NCI-H1694 (cell line): ENCODE results near the gene NR1H2.
"Not testable (repeated sequence)": the region's sequence is repeated elsewhere in the genome, so short reads cannot be mapped to it uniquely, and the experiment has no call there.

ENCODE experiments used
- DNase-seq: peaks from one replicate; lab custom pipeline; 2025; lab: John Stamatoyannopoulos, UW

The NR1H2 gene

GRCh38 chr19:50344661-50345318 lies 31.5 kb upstream of the NR1H2 start:
- DNase-seq = no peak

GRCh38 chr19:50347089-50347581 lies 29.1 kb upstream of the NR1H2 start:
- not testable (repeated sequence) for DNase-seq

GRCh38 chr19:50349277-50350057 lies 26.8 kb upstream of the NR1H2 start:
- DNase-seq = no peak

DNA sequence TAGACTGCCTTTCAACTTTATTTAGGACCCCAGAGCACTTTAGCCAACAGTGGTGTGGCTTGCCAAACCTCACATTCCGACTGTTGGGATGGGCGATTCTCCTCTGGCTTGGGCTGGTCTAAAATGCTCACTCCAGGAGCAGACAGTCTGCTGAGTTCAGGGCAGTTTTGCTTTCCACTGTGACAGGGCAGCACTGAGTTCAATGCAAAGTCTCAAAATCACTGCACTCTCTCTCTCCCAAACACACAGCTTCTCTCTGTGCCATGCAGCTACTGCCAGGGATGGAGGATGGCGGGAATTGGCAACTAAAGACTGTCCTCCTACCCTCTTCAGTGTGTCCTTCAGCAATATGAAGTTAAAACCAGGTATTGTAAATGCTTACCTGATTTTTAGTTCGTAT lies 24.0 kb upstream of the NR1H2 start:
- DNase-seq = no peak

DNA sequence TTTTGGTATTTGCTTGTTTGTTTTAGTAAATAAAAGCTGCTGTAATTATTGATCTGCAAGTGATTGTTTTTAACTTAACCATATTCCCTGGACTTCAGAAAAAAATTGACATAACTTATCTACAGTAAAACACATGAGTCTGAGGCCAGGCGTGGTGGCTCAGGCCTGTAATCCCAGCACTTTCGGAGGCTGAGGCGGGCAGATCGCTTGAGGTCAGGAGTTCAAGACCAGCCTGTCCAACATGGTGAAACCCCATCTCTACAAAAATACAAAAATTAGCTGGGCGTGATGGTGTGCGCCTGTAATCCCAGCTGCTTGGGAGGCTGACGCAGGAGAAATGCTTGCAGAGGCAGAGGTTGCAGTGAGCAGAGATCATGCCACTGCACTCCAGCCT lies 22.8 kb upstream of the NR1H2 start:
- DNase-seq = not testable (repeated sequence)

GRCh38 chr19:50356691-50357177 lies 19.5 kb upstream of the NR1H2 start:
- DNase-seq = no peak

DNA sequence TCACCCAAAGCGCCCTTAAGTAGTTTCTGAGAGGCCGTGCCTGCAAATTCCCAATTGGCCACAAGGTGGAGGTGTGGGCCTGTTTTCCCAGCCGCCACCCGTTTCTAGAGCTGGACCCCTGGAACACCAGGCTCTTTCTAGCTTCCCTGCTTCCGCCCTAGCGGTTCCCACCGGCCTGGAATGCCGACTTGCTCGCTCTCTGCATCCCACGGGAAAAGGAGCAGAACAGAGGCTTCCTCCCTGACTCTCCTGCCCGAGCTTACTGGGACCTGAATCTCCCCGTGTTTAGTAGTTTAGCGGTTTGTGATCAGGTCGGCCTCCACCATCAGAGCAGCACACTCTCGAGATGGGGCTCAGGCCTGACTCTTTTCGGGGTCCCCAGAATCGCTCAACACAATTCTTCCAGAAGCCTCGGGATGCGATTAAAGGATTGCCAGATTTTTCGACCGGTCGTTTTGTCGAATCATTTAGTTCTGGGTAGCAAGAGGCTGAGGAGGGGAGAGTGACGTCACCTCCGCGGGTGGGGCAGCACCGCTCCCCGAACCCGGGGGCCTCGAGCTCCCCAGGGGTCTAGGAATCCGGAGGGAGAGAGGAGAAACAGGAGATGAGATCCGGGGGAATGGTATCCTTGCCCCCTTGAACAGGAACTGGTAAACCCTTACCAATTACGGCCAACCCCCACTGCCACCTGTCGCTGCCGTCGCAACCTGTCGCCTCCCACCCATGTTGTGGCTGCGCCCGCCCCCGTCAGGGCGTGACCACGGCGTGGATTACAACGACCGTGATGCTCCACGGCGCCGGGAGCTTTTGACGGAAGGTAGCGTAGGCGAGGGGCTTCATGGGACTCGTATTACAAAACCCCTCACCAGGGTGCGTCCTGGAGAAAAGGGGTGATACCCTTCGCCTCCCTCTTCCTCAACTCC lies 18.8 kb upstream of the NR1H2 start:
- DNase-seq = peak; percentile 47

DNA sequence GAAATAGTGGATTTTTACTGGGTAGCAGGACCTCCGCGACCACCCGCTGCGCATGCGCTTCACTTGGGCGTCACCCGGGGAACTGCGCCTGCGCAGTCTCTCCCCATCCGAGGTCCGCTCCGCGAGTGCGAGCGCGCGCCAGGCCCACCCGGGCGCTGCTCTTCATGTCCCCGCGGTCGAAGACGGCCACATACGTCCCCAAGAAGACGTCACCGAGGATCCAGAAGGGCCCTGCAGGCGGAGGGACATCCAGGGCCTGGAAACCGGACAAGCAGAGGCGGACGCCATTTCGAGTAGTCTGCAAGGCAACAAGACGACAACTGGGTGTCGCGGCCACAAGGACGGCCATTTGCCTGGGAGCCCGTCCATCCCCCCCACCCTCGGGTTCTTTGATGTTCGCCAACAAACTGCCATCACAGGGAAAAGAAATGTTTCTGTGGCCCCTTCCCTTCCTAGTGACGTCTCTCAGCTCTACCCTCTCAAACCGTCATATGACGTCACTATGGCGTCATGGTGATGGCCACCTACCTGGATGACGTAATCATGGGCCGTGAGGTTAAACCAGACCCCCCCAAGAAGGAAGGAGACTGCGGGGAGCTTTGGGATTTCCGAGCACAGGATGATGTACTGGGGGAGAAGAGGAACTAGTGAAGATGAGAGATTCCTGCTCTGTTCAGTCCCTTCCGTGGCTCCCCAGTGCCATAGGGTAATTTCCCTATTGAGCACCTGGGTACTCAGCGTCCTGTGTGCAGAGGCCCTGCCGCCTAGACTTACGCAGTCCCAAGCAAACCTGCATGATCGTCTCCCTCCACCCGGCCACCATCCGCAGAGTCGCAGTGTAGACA lies 17.6 kb upstream of the NR1H2 start:
- no peak for DNase-seq

DNA sequence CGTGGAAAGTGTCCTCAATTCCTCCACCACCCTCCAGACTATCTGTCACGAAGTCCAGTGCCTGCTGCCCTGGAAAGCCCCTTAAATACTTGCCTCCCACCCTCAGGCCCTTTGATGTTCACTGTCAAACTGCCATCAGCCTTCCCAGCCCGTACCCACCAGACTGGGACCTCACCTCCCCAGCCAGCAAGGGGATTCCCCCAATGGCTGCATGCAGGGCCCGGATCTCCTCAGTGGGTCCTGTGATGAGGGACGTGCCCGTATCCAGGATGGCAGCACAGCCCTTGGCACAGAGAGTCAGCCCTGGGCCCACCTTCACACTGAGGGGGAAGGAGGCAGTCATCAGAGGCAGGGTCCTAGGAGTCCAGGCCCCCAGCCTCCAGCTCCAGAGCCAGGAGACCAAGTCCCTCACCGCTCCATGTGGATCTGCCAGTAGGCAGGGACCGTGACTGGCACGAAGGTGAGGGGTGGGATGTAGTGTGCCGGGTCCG lies 16.9 kb upstream of the NR1H2 start:
- DNase-seq = no peak

DNA sequence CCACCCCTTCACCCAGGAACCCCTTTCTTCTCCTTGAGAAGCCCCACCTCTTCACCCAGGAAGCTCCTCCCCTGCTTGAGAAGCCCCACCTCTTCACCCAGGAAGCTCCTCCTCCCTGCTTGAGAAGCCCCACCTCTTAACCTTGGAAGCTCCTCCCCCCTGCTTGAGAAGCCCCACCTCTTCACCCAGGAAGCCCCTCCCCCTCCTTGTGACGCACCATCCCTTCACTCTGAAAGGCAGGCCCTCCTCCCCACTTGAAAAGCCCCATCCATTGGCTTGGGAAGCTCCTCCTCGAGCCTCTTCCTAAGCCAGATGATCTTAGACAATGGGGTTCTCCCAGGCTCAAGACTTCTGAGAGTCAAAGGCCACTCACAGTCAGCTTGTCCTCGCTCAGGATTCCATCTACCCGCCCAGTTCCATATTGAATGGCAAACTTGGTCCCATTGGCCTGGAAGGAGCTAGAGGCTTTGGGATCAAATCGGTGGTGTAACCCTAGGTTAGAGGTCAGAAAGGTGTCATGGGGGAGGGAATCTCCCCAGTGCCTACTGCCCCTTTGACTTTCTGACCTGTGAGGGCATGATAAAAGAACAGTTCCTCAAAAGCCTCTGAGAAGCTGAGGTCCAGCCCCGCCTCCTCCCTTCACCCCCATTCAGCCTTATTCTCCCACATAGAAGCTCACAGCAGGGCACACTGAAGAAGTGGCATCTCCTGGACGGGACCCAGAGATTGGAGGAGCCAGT lies 14.8 kb upstream of the NR1H2 start:
- no peak for DNase-seq

DNA sequence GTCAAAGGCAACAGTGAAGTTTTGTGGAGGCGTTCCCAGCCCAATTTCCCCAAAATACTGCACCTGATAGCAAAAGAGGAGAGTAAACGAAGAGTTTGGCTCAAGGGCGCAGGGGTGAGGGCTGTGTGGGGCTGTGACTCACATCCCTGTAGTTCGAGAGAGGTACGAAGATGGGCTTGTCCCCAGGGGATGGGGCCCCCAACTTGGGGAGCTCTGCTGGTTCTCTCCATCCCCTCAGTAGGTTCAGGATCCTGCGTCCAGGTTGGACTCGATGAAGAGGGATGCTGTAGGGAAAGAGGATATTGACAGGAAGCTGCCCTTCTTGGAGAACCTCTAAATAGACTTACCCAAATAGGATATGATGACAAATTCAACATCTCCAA lies 14.2 kb upstream of the NR1H2 start:
- DNase-seq = no peak

GRCh38 chr19:50362656-50363424 lies 13.4 kb upstream of the NR1H2 start:
- no peak for DNase-seq

GRCh38 chr19:50365434-50366306 lies 10.6 kb upstream of the NR1H2 start, which contains the start of gene NAPSA:
Gene NAPSA (minus strand): TSS chr19:50365639. CDS start chr19:50365621, 18 bp downstream.
- DNase-seq = no peak

- DNase-seq = peak; percentile 84
Measured at GRCh38 chr19:50368649-50369570, 7.3 kb upstream of the NR1H2 start.

GRCh38 chr19:50371914-50372475 lies 4.3 kb upstream of the NR1H2 start:
- DNase-seq = no peak

GRCh38 chr19:50377051-50377461 lies 799 bp downstream of the NR1H2 start:
- DNase-seq = no peak

DNA sequence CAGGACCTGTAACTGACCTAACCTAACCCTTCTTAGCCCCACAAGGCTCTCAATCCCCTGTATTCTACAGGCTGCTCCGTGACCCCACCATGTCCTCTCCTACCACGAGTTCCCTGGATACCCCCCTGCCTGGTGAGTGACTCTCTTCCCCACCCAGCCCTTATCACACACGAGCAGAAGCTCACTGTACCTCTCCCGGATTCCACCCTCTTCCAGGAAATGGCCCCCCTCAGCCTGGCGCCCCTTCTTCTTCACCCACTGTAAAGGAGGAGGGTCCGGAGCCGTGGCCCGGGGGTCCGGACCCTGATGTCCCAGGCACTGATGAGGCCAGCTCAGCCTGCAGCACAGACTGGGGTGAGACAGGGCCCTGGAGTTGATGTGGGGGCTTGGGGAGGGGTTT lies 1.3 kb downstream of the NR1H2 start:
- no peak for DNase-seq
